Natural killer cell (primary cell): ENCODE results near the gene ALDH16A1. TPM values are rescaled to one million over a fixed set of nuclear protein-coding genes. Genes with fewer than 3 reads are reported as not detected.

Experiments used
- ATAC-seq, 3 donors: fragments of 150-1000 bp in 2 of 3; fragments of 200-7000 bp in 1 of 3; cut with Tn5 transposase; 1 replicate in 1 of 3; 2 replicates in 2 of 3; pipeline ENCODE4 v1.10.0; 2021; ENCODE audit warnings: mild to moderate bottlenecking in 2 of 3, moderate library complexity in 2 of 3
- DNase-seq, 2 donors: peaks; one replicate each; pipeline versions ENCODE4 v3.0.0 to v3.0.0-alpha.2; 2013 to 2021; ENCODE audit warnings: mixed read lengths in 1 of 2
- H3K27ac ChIP-seq: one replicate; pipeline ENCODE4 v1.5.1; 2013; ENCODE audit warnings: mild to moderate bottlenecking, low read length
- H3K27me3 ChIP-seq: one replicate; pipeline ENCODE4 v1.6.1; 2013; ENCODE audit warnings: low read length; ENCODE audit not compliant: control insufficient read depth, insufficient read depth
- H3K36me3 ChIP-seq: one replicate; pipeline ENCODE4 v1.6.1; 2013; ENCODE audit warnings: low read length; ENCODE audit not compliant: control insufficient read depth, insufficient read depth
- H3K4me1 ChIP-seq: one replicate; pipeline ENCODE4 v1.6.1; 2013; ENCODE audit warnings: low read length; ENCODE audit not compliant: control insufficient read depth, insufficient read depth
- H3K4me3 ChIP-seq: one replicate; pipeline ENCODE4 v1.5.1; 2013; ENCODE audit warnings: low read length
- H3K9me3 ChIP-seq: one replicate; pipeline ENCODE4 v1.6.1; 2013; ENCODE audit warnings: low read length; ENCODE audit not compliant: control insufficient read depth, insufficient read depth
- H3K27ac Mint-ChIP-seq, 2 donors: one replicate each; pipeline ENCODE4 v1.8.0; 2022; ENCODE audit warnings: mild to moderate bottlenecking in 2 of 2, mixed read lengths in 2 of 2, moderate library complexity in 1 of 2
- H3K27me3 Mint-ChIP-seq, 2 donors: one replicate each; pipeline ENCODE4 v1.8.0; 2022; ENCODE audit warnings: low read depth in 2 of 2, mixed read lengths in 2 of 2
- H3K36me3 Mint-ChIP-seq: one replicate; pipeline ENCODE4 v1.8.0; 2022; ENCODE audit warnings: mixed read lengths
- H3K4me1 Mint-ChIP-seq, 2 donors: one replicate each; pipeline ENCODE4 v1.8.0; 2022; ENCODE audit warnings: mixed read lengths in 2 of 2
- H3K4me3 Mint-ChIP-seq: one replicate; pipeline ENCODE4 v1.8.0; 2022; ENCODE audit warnings: mild to moderate bottlenecking, moderate library complexity, mixed read lengths
- H3K9me3 Mint-ChIP-seq, 2 donors: one replicate each; pipeline ENCODE4 v1.8.0; 2022; ENCODE audit warnings: mixed read lengths in 2 of 2
- WGBS: methylation state at CpG from one replicate; pipeline ENCODE4 v1.1.7; 2013; ENCODE audit warnings: missing lambda C conversion rate; ENCODE audit not compliant: insufficient coverage; 5-methylcytosine and 5-hydroxymethylcytosine counted together
- intact Hi-C: fragments of 100-400 bp; cut with micrococcal nuclease; formaldehyde crosslinking; loops from one replicate; pipeline ENCODE4 v1.14.2; 2022
- total RNA-seq, 4 donors: library from RNA; stranded (reverse); fragments of 120-200 nt in 1 of 4; gene quantifications; one replicate each; pipeline versions ENCODE4 v1.2.3 to v1.2.4, GENCODE V29; 2013 to 2022
- TF ChIP-seq, protein P1 (sequence below): fragments of 200-600 bp; IDR thresholded peaks from one replicate; pipeline ENCODE4 v1.8.0; 2022; ENCODE audit warnings: antibody characterized with exemption

ALDH16A1 gene
- total RNA-seq, 3 donors from 2014 or later (not counting 1 experiment from before 2014, with no cell fraction given): 39.9 to 43.2 (median 41.4) TPM

DNA sequence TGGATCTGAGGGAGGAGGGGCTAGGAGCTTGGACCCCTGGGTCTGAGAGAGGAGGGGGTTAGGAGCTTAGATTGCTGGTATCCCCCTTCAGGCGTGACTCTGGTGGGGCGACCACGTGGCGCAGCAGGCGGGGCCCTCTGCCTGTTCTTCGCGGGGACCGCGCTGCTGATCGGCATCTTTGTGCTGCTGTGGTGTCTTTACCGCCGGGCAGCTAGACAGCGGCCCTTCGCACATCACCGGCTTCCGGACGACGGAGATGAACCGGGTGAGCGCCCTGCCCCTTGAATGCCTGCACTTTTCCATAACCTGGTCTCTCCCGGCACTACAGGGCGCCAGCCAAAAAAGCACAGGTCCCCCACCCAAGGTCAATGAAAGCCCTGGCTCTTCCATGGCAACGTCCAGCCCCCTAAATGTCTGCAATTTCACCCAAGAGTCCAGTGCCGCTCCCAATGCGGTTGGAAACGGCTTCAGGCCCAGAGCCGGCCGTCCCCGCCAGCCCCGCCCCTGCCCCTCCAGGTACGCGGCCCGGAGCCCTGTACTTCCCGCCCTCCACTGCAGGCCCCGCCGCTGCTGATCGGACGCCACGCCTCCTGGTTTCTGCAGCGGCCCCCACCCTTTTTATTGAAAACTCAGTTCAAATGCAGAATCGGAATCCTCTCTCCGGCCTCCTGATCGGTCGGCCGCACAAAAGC, 25.0 kb upstream of the ALDH16A1 start:
- TF ChIP-seq, protein P1, sequence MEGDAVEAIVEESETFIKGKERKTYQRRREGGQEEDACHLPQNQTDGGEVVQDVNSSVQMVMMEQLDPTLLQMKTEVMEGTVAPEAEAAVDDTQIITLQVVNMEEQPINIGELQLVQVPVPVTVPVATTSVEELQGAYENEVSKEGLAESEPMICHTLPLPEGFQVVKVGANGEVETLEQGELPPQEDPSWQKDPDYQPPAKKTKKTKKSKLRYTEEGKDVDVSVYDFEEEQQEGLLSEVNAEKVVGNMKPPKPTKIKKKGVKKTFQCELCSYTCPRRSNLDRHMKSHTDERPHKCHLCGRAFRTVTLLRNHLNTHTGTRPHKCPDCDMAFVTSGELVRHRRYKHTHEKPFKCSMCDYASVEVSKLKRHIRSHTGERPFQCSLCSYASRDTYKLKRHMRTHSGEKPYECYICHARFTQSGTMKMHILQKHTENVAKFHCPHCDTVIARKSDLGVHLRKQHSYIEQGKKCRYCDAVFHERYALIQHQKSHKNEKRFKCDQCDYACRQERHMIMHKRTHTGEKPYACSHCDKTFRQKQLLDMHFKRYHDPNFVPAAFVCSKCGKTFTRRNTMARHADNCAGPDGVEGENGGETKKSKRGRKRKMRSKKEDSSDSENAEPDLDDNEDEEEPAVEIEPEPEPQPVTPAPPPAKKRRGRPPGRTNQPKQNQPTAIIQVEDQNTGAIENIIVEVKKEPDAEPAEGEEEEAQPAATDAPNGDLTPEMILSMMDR: no peak
- intact Hi-C loops: no loop called here
- H3K4me3 Mint-ChIP-seq: peak overlapping the region; percentile 49
- H3K36me3 Mint-ChIP-seq: no peaks in the 10 kb centered on the region
- peaks cover 41 to 55% of the 10 kb centered on the region in 2 donors for H3K4me1 Mint-ChIP-seq
- Histone ChIP-seq H3K9me3 (no peaks in the 10 kb centered on the region), H3K4me1 (peaks cover 52% of the 10 kb centered on the region), H3K4me3 (no peak overlapping the region), H3K27ac (no peak overlapping the region), H3K27me3 (peaks cover 84% of the 10 kb centered on the region), H3K36me3 (no peaks in the 10 kb centered on the region)
- H3K9me3 Mint-ChIP-seq: no peaks in the 10 kb centered on the region
- DNase-seq (peak in 1 of 2 donors; percentile 54), ATAC-seq (peak; percentile 38 to 75 (median 58))
- 2% methylated on average over 45 of the region's 45 CpGs for WGBS
- no peak overlapping the region for H3K27ac Mint-ChIP-seq
- peaks cover 82 to 84% of the 10 kb centered on the region in 2 donors for H3K27me3 Mint-ChIP-seq

DNA sequence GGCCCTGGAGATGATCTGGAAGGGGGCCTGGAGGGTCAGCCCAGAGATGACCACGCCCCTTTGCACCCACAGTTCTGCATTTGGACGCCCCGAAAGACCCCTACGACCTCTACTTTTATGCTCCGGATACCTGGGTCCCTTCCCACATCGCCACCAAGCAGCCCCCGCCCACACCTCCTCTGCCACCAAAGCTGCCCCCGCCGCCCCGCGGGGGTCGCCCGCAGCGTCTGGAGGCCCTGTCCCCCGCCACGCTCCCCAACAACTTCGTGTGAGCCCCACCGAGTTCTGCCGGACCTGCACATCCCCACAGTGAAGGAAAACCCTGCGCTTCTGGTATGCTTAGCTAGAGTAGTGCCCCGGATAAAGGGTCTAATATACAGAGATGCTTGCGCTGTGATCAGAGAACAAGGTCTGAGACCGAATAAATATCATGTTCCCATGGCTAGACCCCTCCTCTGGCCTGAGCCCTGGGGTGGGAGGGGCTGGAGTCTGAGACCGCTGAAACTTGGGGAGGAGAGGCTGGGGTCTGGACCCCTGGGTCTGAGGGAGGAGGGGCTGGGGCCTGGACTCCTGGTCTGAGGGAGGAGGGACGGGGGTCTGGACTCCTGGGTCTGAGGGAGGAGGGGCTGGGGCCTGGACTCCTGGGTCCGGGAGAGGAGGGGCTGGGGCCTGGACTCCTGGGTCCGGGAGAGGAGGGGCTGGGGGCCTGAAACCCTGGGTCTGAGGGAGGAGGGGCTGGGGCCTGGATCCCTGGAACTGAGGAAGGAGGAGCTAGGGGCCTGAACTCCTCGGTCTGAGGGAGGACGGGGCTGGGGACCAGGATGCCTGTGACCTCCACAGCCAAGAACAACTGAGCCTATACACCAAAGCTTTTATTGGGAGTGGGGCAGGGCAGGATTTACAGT, 24.2 kb upstream of the ALDH16A1 start:
- Histone ChIP-seq H3K36me3 (no peaks in the 10 kb centered on the region), H3K27ac (no peak overlapping the region), H3K27me3 (peaks cover 85% of the 10 kb centered on the region), H3K4me1 (peaks cover 51% of the 10 kb centered on the region), H3K4me3 (no peak overlapping the region), H3K9me3 (no peaks in the 10 kb centered on the region)
- H3K9me3 Mint-ChIP-seq: no peaks in the 10 kb centered on the region
- peaks cover 40 to 51% of the 10 kb centered on the region in 2 donors for H3K4me1 Mint-ChIP-seq
- H3K36me3 Mint-ChIP-seq: no peaks in the 10 kb centered on the region
- intact Hi-C loops: no loop called here
- WGBS: 22% methylated on average over 29 of the region's 29 CpGs
- H3K27ac Mint-ChIP-seq: no peak overlapping the region
- TF ChIP-seq, protein P1: no peak
- DNase-seq: no peak
- no peak for ATAC-seq
- H3K4me3 Mint-ChIP-seq: peak overlapping the region; percentile 49
- peaks cover 83% of the 10 kb centered on the region in 2 donors for H3K27me3 Mint-ChIP-seq

DNA sequence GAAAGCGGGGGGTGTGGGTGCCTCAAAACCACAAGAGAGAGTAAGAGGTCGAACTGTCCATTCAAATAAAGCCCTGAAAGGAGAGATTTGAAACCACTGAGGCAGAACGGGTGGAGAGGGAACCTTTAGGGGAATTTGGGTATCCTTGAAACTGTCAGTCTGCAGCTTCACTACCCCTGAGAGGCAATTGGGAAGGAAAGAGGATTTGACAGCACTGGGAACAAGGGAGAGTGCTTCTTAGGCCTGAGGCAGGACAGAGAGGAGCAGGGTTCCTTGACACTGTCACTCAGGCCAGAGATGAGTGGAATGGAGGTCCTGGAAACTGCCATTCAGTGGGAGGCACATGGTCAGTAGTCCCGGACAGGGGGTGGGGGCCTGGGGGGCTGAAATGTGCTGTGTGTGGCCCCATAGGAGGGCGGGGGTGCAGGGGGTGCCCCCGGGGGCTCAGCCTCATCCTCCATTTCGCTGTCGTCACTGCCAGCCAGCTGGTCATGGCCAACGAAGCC, 22.8 kb upstream of the ALDH16A1 start:
- Histone ChIP-seq H3K27me3 (peaks cover 89% of the 10 kb centered on the region), H3K4me1 (peaks cover 45% of the 10 kb centered on the region), H3K9me3 (no peaks in the 10 kb centered on the region), H3K4me3 (no peak overlapping the region), H3K27ac (no peak overlapping the region), H3K36me3 (no peaks in the 10 kb centered on the region)
- H3K9me3 Mint-ChIP-seq: no peaks in the 10 kb centered on the region
- peaks cover 37 to 49% of the 10 kb centered on the region in 2 donors for H3K4me1 Mint-ChIP-seq
- no peak overlapping the region for H3K27ac Mint-ChIP-seq
- no peaks in the 10 kb centered on the region for H3K36me3 Mint-ChIP-seq
- ATAC-seq: no peak
- intact Hi-C loops: no loop called here
- peaks cover 77 to 87% of the 10 kb centered on the region in 2 donors for H3K27me3 Mint-ChIP-seq
- no peak for DNase-seq
- TF ChIP-seq, protein P1: no peak
- 63% methylated on average over 9 of the region's 9 CpGs for WGBS
- no peak overlapping the region for H3K4me3 Mint-ChIP-seq
